GM21786 (cell line): ENCODE data around the gene NRAP.
A peak's percentile ranks its signal among the peaks of the same experiment; 100 is the strongest.

Experiments used
- ATAC-seq: cut with Tn5 transposase; IDR thresholded peaks from one replicate; pipeline ENCODE4 v1.9.1; 2021; ENCODE audit not compliant: unreplicated experiment

NRAP gene

GRCh38 chr10:113565364-113565763 is 98.5 kb downstream of the NRAP start:
- no peak for ATAC-seq

GRCh38 chr10:113563306-113564088 is 100.3 kb downstream of the NRAP start:
- peak; percentile 92 for ATAC-seq

- no peak for ATAC-seq
Measured at GRCh38 chr10:113562704-113563103, 101.1 kb downstream of the NRAP start.

- ATAC-seq: no peak
Measured at GRCh38 chr10:113562069-113562468, 101.8 kb downstream of the NRAP start.

GRCh38 chr10:113561214-113561613 is 102.6 kb downstream of the NRAP start:
- no peak for ATAC-seq

GRCh38 chr10:113560071-113560470 is 103.8 kb downstream of the NRAP start:
- no peak for ATAC-seq

- ATAC-seq: no peak
Measured at GRCh38 chr10:113557903-113558321, 105.9 kb downstream of the NRAP start.

- no peak for ATAC-seq
Measured at GRCh38 chr10:113557424-113557862, 106.4 kb downstream of the NRAP start.

GRCh38 chr10:113555751-113556150 is 108.1 kb downstream of the NRAP start:
- ATAC-seq: no peak

GRCh38 chr10:113555245-113555644 is 108.6 kb downstream of the NRAP start:
- no peak for ATAC-seq

GRCh38 chr10:113554214-113554613 is 109.6 kb downstream of the NRAP start:
- ATAC-seq: no peak

GRCh38 chr10:113553149-113553548 is 110.7 kb downstream of the NRAP start:
- no peak for ATAC-seq

GRCh38 chr10:113552701-113553100 is 111.1 kb downstream of the NRAP start, which contains the start of gene HABP2:
Gene HABP2, plus strand, starts transcription at chr10:113553053. Its CDS starts 69 bp downstream, at chr10:113553122.
- no peak for ATAC-seq

GRCh38 chr10:113552014-113552413 is 111.8 kb downstream of the NRAP start:
- no peak for ATAC-seq

- ATAC-seq: no peak
Measured at GRCh38 chr10:113550365-113550764, 113.5 kb downstream of the NRAP start.

GRCh38 chr10:113549856-113550255 is 114.0 kb downstream of the NRAP start:
- no peak for ATAC-seq

- no peak for ATAC-seq
Measured at GRCh38 chr10:113547426-113547825, 116.4 kb downstream of the NRAP start.

GRCh38 chr10:113544392-113544791 is 119.4 kb downstream of the NRAP start:
- no peak for ATAC-seq

- no peak for ATAC-seq
Measured at GRCh38 chr10:113543107-113543955, 120.5 kb downstream of the NRAP start.

GRCh38 chr10:113541549-113541927 is 122.3 kb downstream of the NRAP start:
- ATAC-seq: no peak

GRCh38 chr10:113540845-113541548 is 122.8 kb downstream of the NRAP start:
- ATAC-seq: no peak
